K562 (cell line): ENCODE results near the gene ORMDL3. TPM values are rescaled to one million over a fixed set of nuclear protein-coding genes. Genes with fewer than 3 reads are reported as not detected.

Experiments used
- DACH1 ChIP-seq: fragments of 450-650 bp; IDR thresholded peaks from 2 replicates; pipeline ENCODE4 v1.6.1; 2018; ENCODE audit not compliant: partially characterized antibody
- EP300 ChIP-seq: IDR thresholded peaks from 2 replicates; pipeline ENCODE4 v1.6.1; 2012; ENCODE audit warnings: low read length, improper control_type of control experiment
- ETV6 ChIP-seq, 3 experiments: fragments of 150-350 bp in 1 of 3; sonication (generic) in 1 of 3; formaldehyde crosslinking in 1 of 3; IDR thresholded peaks; 2 replicates each; pipeline versions ENCODE4 v1.6.1 to v1.8.0; 2014 to 2022; ENCODE audit warnings: borderline replicate concordance in 2 of 3, low read depth in 2 of 3, antibody characterized with exemption in 1 of 3, low read length in 1 of 3, mild to moderate bottlenecking in 1 of 3, missing genetic modification reagents in 1 of 3
- FOXA3 ChIP-seq, 2 experiments: fragments of 450-650 bp in 1 of 2; sonication (generic) in 1 of 2; formaldehyde crosslinking; IDR thresholded peaks in 1 of 2; conservative IDR thresholded peaks in 1 of 2; 2 replicates each; pipeline versions ENCODE4 v1.4.0 to v1.8.0; 2020 to 2022; ENCODE audit warnings: mild to moderate bottlenecking in 2 of 2, missing genetic modification reagents in 1 of 2
- GATA2 ChIP-seq: sonication (generic); formaldehyde crosslinking; IDR thresholded peaks from 2 replicates; pipeline ENCODE4 v1.4.0; 2020; ENCODE audit warnings: mild to moderate bottlenecking, missing genetic modification reagents
- HDAC1 ChIP-seq, 2 experiments: fragments of 450-650 bp; IDR thresholded peaks; 2 replicates each; pipeline ENCODE4 v1.6.1; 2016 to 2017; ENCODE audit warnings: inconsistent platforms in 1 of 2, mild to moderate bottlenecking in 1 of 2, moderate library complexity in 1 of 2
- KAT2B ChIP-seq: IDR thresholded peaks from one replicate; pipeline ENCODE4 v1.6.1; 2012; ENCODE audit warnings: low read depth, mild to moderate bottlenecking, control low read depth, inconsistent platforms, low read length, moderate library complexity
- MTA3 ChIP-seq: fragments of 450-650 bp; formaldehyde crosslinking; IDR thresholded peaks from 2 replicates; pipeline ENCODE4 v1.6.1; 2017; ENCODE audit warnings: mild to moderate bottlenecking, borderline replicate concordance
- MXI1 ChIP-seq: IDR thresholded peaks from 2 replicates; pipeline ENCODE4 v1.6.1; 2011; ENCODE audit warnings: low read depth, mild to moderate bottlenecking, improper control_type of control experiment, low read length
- NCOA2 ChIP-seq, 2 experiments: fragments of 450-650 bp; IDR thresholded peaks; 2 replicates each; pipeline ENCODE4 v1.6.1; 2018; ENCODE audit warnings: mild to moderate bottlenecking in 2 of 2, moderate library complexity in 1 of 2; ENCODE audit not compliant: partially characterized antibody in 2 of 2
- NFE2L1 ChIP-seq: fragments of 450-650 bp; IDR thresholded peaks from 2 replicates; pipeline ENCODE4 v1.6.1; 2016; ENCODE audit warnings: missing genetic modification characterization, low read depth, mild to moderate bottlenecking, missing compliant biosample characterization, moderate library complexity, borderline replicate concordance
- SMARCA4 ChIP-seq: fragments of 450-650 bp; IDR thresholded peaks from 2 replicates; pipeline ENCODE4 v1.6.1; 2016
- SOX6 ChIP-seq: fragments of 450-650 bp; IDR thresholded peaks from 2 replicates; pipeline ENCODE4 v1.6.1; 2014; ENCODE audit warnings: mild to moderate bottlenecking
- SP1 ChIP-seq: sonication (generic); formaldehyde crosslinking; IDR thresholded peaks from 2 replicates; pipeline ENCODE4 v1.8.1; 2022; ENCODE audit warnings: mild to moderate bottlenecking, missing genetic modification reagents
- polyA plus RNA-seq, 8 experiments: library from polyadenylated mRNA; depleted of rRNA in 4 of 8; stranded (reverse) in 5 of 8; unstranded in 3 of 8; fragments of >200 nt; fragmentation: Nextera tagmentation in 2 of 8; fragmentation: Illumina TruSeq in 1 of 8; extraction: Ambion mirVana in 2 of 8; extraction: Trizol in 1 of 8; gene quantifications; 2 replicates each; pipeline versions ENCODE4 v1.2.1 to v1.2.3, GENCODE V29; 2011 to 2014; ENCODE audit warnings: inconsistent platforms in 1 of 8, missing spikeins in 1 of 8
- total RNA-seq, 7 experiments: library from RNA; depleted of rRNA in 6 of 7; stranded (reverse); fragments of >200 nt in 6 of 7; fragmentation: Illumina TruSeq in 2 of 7; extraction: Trizol in 2 of 7; gene quantifications; 2 replicates each; pipeline versions ENCODE4 v1.2.1 to v1.2.3, GENCODE V29; 2011 to 2021; ENCODE audit warnings: low replicate concordance in 1 of 7
- TF ChIP-seq, protein P1 (sequence below), 3 experiments: IDR thresholded peaks in 2 of 3; conservative IDR thresholded peaks in 1 of 3; 2 replicates each; pipeline ENCODE4 v1.5.1; 2011 to 2012; ENCODE audit warnings: low read length in 3 of 3, mild to moderate bottlenecking in 3 of 3, control low read depth in 2 of 3, improper control_type of control experiment in 1 of 3, inconsistent platforms in 1 of 3, low read depth in 1 of 3, mixed read lengths in 1 of 3, moderate library complexity in 1 of 3; ENCODE audit not compliant: insufficient read depth in 2 of 3
- TF ChIP-seq, protein P2 (sequence below): sonication (generic); formaldehyde crosslinking; IDR thresholded peaks from 2 replicates; pipeline ENCODE4 v1.8.1; 2022; ENCODE audit warnings: missing genetic modification reagents
- TF ChIP-seq, protein P3 (sequence below), 2 experiments: fragments of 450-650 bp in 1 of 2; sonication (generic) in 1 of 2; formaldehyde crosslinking; conservative IDR thresholded peaks; 2 replicates each; pipeline versions ENCODE4 v1.4.0 to v1.8.1; 2020 to 2022; ENCODE audit warnings: mild to moderate bottlenecking in 1 of 2, missing genetic modification reagents in 1 of 2
- TF ChIP-seq, protein P4 (sequence below): fragments of 200-400 bp; formaldehyde crosslinking; IDR thresholded peaks from 2 replicates; pipeline ENCODE4 v1.6.1; 2017; ENCODE audit warnings: mild to moderate bottlenecking, low read depth, low read length, moderate library complexity

Gene ORMDL3
- total and polyA plus RNA-seq, 9 of the 15 experiments (the other 6 are each of a cell fraction or from before 2014, with no cell fraction given): 2.7 to 57.4 (median 27.1) TPM

DNA sequence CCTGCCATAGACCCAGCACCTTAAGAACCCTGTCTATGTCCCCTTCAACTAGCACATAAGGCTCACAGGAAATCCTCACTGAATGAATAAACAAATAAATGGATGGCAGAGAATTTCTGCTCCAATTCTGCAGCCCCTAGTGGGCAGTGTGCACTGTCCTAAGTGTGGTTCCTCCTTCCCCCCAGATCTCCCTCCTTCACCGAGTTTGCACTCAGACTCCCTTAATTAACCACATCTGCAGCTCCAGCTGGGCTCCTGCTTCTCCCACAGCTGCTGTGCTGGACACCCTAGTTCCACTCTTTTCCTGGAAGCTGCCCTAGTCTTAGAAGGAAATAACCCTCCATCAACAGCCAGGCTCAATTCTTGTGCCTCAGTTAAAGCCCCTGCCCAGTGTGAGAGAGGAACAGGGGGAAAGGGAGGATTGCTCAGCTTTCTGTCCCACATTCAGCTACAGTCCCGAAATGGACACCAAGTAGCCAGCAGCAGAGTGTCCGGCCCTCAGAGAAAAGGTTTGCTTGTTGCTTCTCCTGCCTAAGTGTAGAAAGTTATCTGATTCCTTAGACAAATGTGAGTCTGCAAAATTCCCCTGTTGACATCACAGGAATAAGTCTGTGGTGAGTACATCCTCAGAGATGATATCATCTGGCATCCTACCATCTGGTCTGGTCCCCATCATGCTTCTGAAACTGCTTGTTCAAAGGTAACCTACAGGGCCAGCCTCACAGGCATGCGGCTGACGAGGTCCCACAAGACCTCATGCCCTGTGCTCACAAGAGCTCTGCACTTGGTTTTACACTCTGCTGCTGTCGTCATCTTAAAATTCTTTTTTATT, 12.4 kb upstream of the ORMDL3 start (continued):
- TF ChIP-seq ETV6 (IDR thresholded peaks at IDR 0.05; ENCODE audit: borderline replicate concordance in 1 of 2, low read depth in 2 of 2, low read length in 1 of 2): no peak
- no peak for TF ChIP-seq ETV6 (CRISPR knock-in tag; IDR thresholded peaks at IDR 0.05; ENCODE audit: borderline replicate concordance)
- TF ChIP-seq KAT2B: no peak
- no peak for TF ChIP-seq NCOA2 (IDR thresholded peaks at IDR 0.05; ENCODE audit: partially characterized antibody in 2 of 2)
- no peak for TF ChIP-seq SP1 (CRISPR knock-in tag)
- TF ChIP-seq SOX6: 0 out of 2 replicates have a peak, but pooled peaks have one; percentile 18
- TF ChIP-seq EP300: 0 out of 2 replicates have a peak, but pooled peaks have one; percentile 23
- TF ChIP-seq FOXA3 (CRISPR knock-in tag; conservative IDR thresholded peaks at IDR 0.05 in 1 of 2, IDR thresholded peaks at IDR 0.05 in 1 of 2): 0 out of 4 replicates have a peak, but pooled peaks of 1 of the 2 experiments have one; percentile 33
- TF ChIP-seq, protein P1, sequence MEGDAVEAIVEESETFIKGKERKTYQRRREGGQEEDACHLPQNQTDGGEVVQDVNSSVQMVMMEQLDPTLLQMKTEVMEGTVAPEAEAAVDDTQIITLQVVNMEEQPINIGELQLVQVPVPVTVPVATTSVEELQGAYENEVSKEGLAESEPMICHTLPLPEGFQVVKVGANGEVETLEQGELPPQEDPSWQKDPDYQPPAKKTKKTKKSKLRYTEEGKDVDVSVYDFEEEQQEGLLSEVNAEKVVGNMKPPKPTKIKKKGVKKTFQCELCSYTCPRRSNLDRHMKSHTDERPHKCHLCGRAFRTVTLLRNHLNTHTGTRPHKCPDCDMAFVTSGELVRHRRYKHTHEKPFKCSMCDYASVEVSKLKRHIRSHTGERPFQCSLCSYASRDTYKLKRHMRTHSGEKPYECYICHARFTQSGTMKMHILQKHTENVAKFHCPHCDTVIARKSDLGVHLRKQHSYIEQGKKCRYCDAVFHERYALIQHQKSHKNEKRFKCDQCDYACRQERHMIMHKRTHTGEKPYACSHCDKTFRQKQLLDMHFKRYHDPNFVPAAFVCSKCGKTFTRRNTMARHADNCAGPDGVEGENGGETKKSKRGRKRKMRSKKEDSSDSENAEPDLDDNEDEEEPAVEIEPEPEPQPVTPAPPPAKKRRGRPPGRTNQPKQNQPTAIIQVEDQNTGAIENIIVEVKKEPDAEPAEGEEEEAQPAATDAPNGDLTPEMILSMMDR (IDR thresholded peaks at IDR 0.05 in 2 of 3, conservative IDR thresholded peaks at IDR 0.05 in 1 of 3; ENCODE audit: insufficient read depth in 2 of 3, low read depth in 1 of 3, low read length in 3 of 3): peak; percentile 65 to 85 (median 73)
- TF ChIP-seq DACH1: no peak
- TF ChIP-seq, protein P2, sequence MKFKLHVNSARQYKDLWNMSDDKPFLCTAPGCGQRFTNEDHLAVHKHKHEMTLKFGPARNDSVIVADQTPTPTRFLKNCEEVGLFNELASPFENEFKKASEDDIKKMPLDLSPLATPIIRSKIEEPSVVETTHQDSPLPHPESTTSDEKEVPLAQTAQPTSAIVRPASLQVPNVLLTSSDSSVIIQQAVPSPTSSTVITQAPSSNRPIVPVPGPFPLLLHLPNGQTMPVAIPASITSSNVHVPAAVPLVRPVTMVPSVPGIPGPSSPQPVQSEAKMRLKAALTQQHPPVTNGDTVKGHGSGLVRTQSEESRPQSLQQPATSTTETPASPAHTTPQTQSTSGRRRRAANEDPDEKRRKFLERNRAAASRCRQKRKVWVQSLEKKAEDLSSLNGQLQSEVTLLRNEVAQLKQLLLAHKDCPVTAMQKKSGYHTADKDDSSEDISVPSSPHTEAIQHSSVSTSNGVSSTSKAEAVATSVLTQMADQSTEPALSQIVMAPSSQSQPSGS (CRISPR knock-in tag): no peak
- peak; percentile 45 for TF ChIP-seq SMARCA4
- TF ChIP-seq NFE2L1 (tag): no peak
- TF ChIP-seq MXI1: no peak
- no peak for TF ChIP-seq HDAC1 (IDR thresholded peaks at IDR 0.05)
- TF ChIP-seq MTA3: peak; percentile 40; the same call in 1 of the 2 replicates
- TF ChIP-seq, protein P3, sequence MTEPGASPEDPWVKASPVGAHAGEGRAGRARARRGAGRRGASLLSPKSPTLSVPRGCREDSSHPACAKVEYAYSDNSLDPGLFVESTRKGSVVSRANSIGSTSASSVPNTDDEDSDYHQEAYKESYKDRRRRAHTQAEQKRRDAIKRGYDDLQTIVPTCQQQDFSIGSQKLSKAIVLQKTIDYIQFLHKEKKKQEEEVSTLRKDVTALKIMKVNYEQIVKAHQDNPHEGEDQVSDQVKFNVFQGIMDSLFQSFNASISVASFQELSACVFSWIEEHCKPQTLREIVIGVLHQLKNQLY (CRISPR knock-in tag; conservative IDR thresholded peaks at IDR 0.05): no peak
- TF ChIP-seq, protein P4, sequence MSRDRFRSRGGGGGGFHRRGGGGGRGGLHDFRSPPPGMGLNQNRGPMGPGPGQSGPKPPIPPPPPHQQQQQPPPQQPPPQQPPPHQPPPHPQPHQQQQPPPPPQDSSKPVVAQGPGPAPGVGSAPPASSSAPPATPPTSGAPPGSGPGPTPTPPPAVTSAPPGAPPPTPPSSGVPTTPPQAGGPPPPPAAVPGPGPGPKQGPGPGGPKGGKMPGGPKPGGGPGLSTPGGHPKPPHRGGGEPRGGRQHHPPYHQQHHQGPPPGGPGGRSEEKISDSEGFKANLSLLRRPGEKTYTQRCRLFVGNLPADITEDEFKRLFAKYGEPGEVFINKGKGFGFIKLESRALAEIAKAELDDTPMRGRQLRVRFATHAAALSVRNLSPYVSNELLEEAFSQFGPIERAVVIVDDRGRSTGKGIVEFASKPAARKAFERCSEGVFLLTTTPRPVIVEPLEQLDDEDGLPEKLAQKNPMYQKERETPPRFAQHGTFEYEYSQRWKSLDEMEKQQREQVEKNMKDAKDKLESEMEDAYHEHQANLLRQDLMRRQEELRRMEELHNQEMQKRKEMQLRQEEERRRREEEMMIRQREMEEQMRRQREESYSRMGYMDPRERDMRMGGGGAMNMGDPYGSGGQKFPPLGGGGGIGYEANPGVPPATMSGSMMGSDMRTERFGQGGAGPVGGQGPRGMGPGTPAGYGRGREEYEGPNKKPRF: no peak
- TF ChIP-seq GATA2 (CRISPR knock-in tag): no peak
